ENCODE results near the gene TMEM25. TPM values are rescaled to one million over a fixed set of nuclear protein-coding genes. Genes with fewer than 3 reads are reported as not detected.

The TMEM25 gene
- total and polyA plus RNA-seq, 2 donors (not counting 3 experiments of a cell fraction or from before 2014, with no cell fraction given) = 18.9 to 34.6 TPM

GRCh38 chr11:118532852-118533768 is 2.1 kb downstream of the TMEM25 start:
- H3K4me3 ChIP-seq (replicated peaks in 1 of 3; ENCODE audit: insufficient read depth in 1 of 3, low read depth in 1 of 3, low read length in 3 of 3) = no peak overlapping the region
- H3K36me3 ChIP-seq (ENCODE audit: control insufficient read depth in 2 of 2, extremely low read depth in 1 of 2, insufficient read depth in 2 of 2, low read length in 2 of 2) = peaks cover 0 to 2% of the 10 kb centered on the region in 2 experiments
- FAIRE-seq (no peak), DNase-seq (ENCODE audit: low read depth, low spot score) (no peak)
- H3K4me1 ChIP-seq (ENCODE audit: control insufficient read depth, extremely low read depth, insufficient read depth, low read length) = peaks cover 10% of the 10 kb centered on the region
- H3K27me3 ChIP-seq (ENCODE audit: control insufficient read depth in 2 of 2, insufficient read depth in 2 of 2, low read length in 2 of 2) = no peaks in the 10 kb centered on the region
- no TSS peak for BruUV-seq (replicated peaks)
- no peaks in the 10 kb centered on the region for H3K9me3 ChIP-seq (replicated peaks; ENCODE audit: control insufficient read depth, insufficient read depth, low read length)
- CTCF ChIA-PET = interaction anchor here (0.9 kb wide), 1 partner anchor 45 kb away, joined by 4 read pairs; no protein-coding TSS in a partner anchor
- H3K4me2 ChIP-seq (ENCODE audit: insufficient read depth, low read length) = no peak overlapping the region
- no peaks in the 10 kb centered on the region for H4K20me1 ChIP-seq (replicated peaks; ENCODE audit: control insufficient read depth, extremely low read depth, insufficient read depth, low read length)
- H3K27ac ChIP-seq (ENCODE audit: insufficient read depth, low read depth, low read length) = no peak overlapping the region
- POLR2A ChIA-PET = no interaction called here
- dilution Hi-C loops (cut with MboI; ENCODE audit: extremely low pct_ligation_motif_present, low sequenced_read_pairs) (no loop called here), intact Hi-C loops (cut with micrococcal nuclease) (no loop called here)
- TF ChIP-seq JUN (IDR thresholded peaks at IDR 0.05; ENCODE audit: borderline replicate concordance, insufficient read depth, insufficient read length, low read depth) = no peak
- no peak for TF ChIP-seq POLR2A (IDR thresholded peaks at IDR 0.05; ENCODE audit: low read depth, low read length)
- TF ChIP-seq POLR2AphosphoS5 (IDR thresholded peaks at IDR 0.05; ENCODE audit: insufficient read depth, low read depth, low read length) = no peak
- no peak for TF ChIP-seq MYC (IDR thresholded peaks at IDR 0.05; ENCODE audit: low read depth, low read length)
- no peak for TF ChIP-seq MAX (IDR thresholded peaks at IDR 0.05; ENCODE audit: insufficient read depth, insufficient read length)
- TF ChIP-seq GATA2 (IDR thresholded peaks at IDR 0.05; ENCODE audit: insufficient read depth, insufficient read length, low read depth, low read length) = no peak
- TF ChIP-seq FOS (IDR thresholded peaks at IDR 0.05; ENCODE audit: borderline replicate concordance, insufficient read depth, low read length) = no peak
- TF ChIP-seq CTCF (IDR thresholded peaks at IDR 0.05; ENCODE audit: extremely low read depth in 1 of 2, insufficient read depth in 1 of 2, low read depth in 1 of 2, low read length in 2 of 2) = no peak
- TF ChIP-seq EZH2 (IDR thresholded peaks at IDR 0.05; ENCODE audit: borderline replicate concordance, low read depth, low read length, severe bottlenecking) = no peak
- H3K79me2 ChIP-seq (ENCODE audit: control insufficient read depth, insufficient read depth, low read length) = no peaks in the 10 kb centered on the region
- no peaks in the 10 kb centered on the region for H3K9me1 ChIP-seq (replicated peaks; ENCODE audit: control insufficient read depth, extremely low read depth, insufficient read depth, low read length)
- no peak overlapping the region for H2AFZ ChIP-seq (ENCODE audit: low read depth, low read length)
- no peak overlapping the region for H3K9ac ChIP-seq (replicated peaks; ENCODE audit: extremely low read depth, insufficient read depth, low read length)

Data from endothelial cell of umbilical vein (primary cell).